Endothelial cell of umbilical vein (primary cell): ENCODE results near the gene NTMT2. TPM values are rescaled to one million over a fixed set of nuclear protein-coding genes. Genes with fewer than 3 reads are reported as not detected.

Experiments
- BruUV-seq: library from RNA; stranded (reverse); fragments of 400-500 nt; replicated peaks from 2 replicates; lab custom pipeline; 2021; lab: Mats Ljungman, UMichigan
- CTCF ChIA-PET: fragments of 300-600, 350-600 bp; sonication (Branson Sonifier 250); formaldehyde crosslinking; loops from one replicate; lab custom pipeline; 2021; ENCODE audit warnings: antibody characterized with exemption, inconsistent platforms; lab: Charles Lee
- POLR2A ChIA-PET: fragments of 300-600, 350-600 bp; sonication (Branson Sonifier 250); formaldehyde crosslinking; loops from one replicate; lab custom pipeline; 2021; ENCODE audit warnings: antibody characterized with exemption, inconsistent platforms; lab: Charles Lee
- DNase-seq: peaks from one replicate; pipeline ENCODE4 v3.0.0-alpha.2; 2011; ENCODE audit warnings: low read depth, low spot score
- FAIRE-seq: peaks from 2 replicates; lab custom pipeline; 2011; peaks lifted over from hg19 to GRCh38; lab: Jason Lieb, UNC
- H2AFZ ChIP-seq: 2 replicates; pipeline ENCODE4 v1.6.0; 2012; ENCODE audit warnings: low read depth, low read length, control low read depth, inconsistent platforms
- H3K27ac ChIP-seq: 2 replicates; pipeline ENCODE4 v1.5.1; 2011; ENCODE audit warnings: low read depth, mild to moderate bottlenecking, control low read depth, low read length, moderate library complexity; ENCODE audit not compliant: insufficient read depth
- H3K27me3 ChIP-seq, 2 experiments: 2 replicates each; pipeline versions ENCODE4 v1.6.0 to v1.6.1; 2011; ENCODE audit warnings: low read length in 2 of 2, mixed read lengths in 1 of 2; ENCODE audit not compliant: control insufficient read depth in 2 of 2, insufficient read depth in 2 of 2
- H3K36me3 ChIP-seq, 2 experiments: 2 replicates in 1 of 2; 3 replicates in 1 of 2; pipeline ENCODE4 v1.5.1; 2011; ENCODE audit warnings: low read length in 2 of 2, mild to moderate bottlenecking in 1 of 2, moderate library complexity in 1 of 2; ENCODE audit not compliant: control insufficient read depth in 2 of 2, insufficient read depth in 2 of 2; ENCODE audit errors: extremely low read depth in 1 of 2
- H3K4me1 ChIP-seq: 3 replicates; pipeline ENCODE4 v1.5.1; 2011; ENCODE audit warnings: mild to moderate bottlenecking, low read length; ENCODE audit not compliant: control insufficient read depth, insufficient read depth; ENCODE audit errors: extremely low read depth
- H3K4me2 ChIP-seq: 2 replicates; pipeline ENCODE4 v1.6.1; 2011; ENCODE audit warnings: low read length, control low read depth, mixed read lengths; ENCODE audit not compliant: insufficient read depth
- H3K4me3 ChIP-seq, 3 experiments: fragments of 200-600 bp in 1 of 3; sonication (generic), shearing (Covaris generic) in 1 of 3; replicated peaks in 1 of 3; 2 replicates each; pipeline ENCODE4 v1.5.1; 2011 to 2016; ENCODE audit warnings: control low read depth in 3 of 3, low read length in 3 of 3, mild to moderate bottlenecking in 2 of 3, inconsistent platforms in 1 of 3, low read depth in 1 of 3, moderate library complexity in 1 of 3; ENCODE audit not compliant: insufficient read depth in 1 of 3
- H3K79me2 ChIP-seq: 2 replicates; pipeline ENCODE4 v1.6.0; 2012; ENCODE audit warnings: low read length, inconsistent platforms; ENCODE audit not compliant: control insufficient read depth, insufficient read depth
- H3K9ac ChIP-seq: replicated peaks from 2 replicates; pipeline ENCODE3; 2011; ENCODE audit warnings: low read length, control low read depth; ENCODE audit not compliant: insufficient read depth; ENCODE audit errors: extremely low read depth
- H3K9me1 ChIP-seq: replicated peaks from 3 replicates; pipeline ENCODE4 v1.6.0; 2011; ENCODE audit warnings: mild to moderate bottlenecking, low read length; ENCODE audit not compliant: control insufficient read depth, insufficient read depth; ENCODE audit errors: extremely low read depth
- H3K9me3 ChIP-seq: replicated peaks from 2 replicates; pipeline ENCODE4 v1.5.1; 2012; ENCODE audit warnings: low read length, inconsistent platforms; ENCODE audit not compliant: control insufficient read depth, insufficient read depth
- H4K20me1 ChIP-seq: replicated peaks from 2 replicates; pipeline ENCODE3; 2011; ENCODE audit warnings: mild to moderate bottlenecking, low read length; ENCODE audit not compliant: control insufficient read depth, insufficient read depth; ENCODE audit errors: extremely low read depth
- CTCF ChIP-seq, 2 donors: IDR thresholded peaks; 1 replicate in 1 of 2; 2 replicates in 1 of 2; pipeline ENCODE4 v1.5.1; 2011; ENCODE audit warnings: low read length in 2 of 2, mild to moderate bottlenecking in 2 of 2, moderate library complexity in 2 of 2, control low read depth in 1 of 2, inconsistent platforms in 1 of 2, low read depth in 1 of 2; ENCODE audit not compliant: insufficient read depth in 1 of 2; ENCODE audit errors: extremely low read depth in 1 of 2
- EZH2 ChIP-seq: IDR thresholded peaks from 2 replicates; pipeline ENCODE4 v1.6.1; 2012; ENCODE audit warnings: borderline replicate concordance, low read depth, mild to moderate bottlenecking, moderate library complexity, low read length, inconsistent platforms; ENCODE audit not compliant: severe bottlenecking
- FOS ChIP-seq: IDR thresholded peaks from 2 replicates; pipeline ENCODE4 v1.6.1; 2011; ENCODE audit warnings: mild to moderate bottlenecking, low read length, moderate library complexity, borderline replicate concordance; ENCODE audit not compliant: insufficient read depth
- GATA2 ChIP-seq: IDR thresholded peaks from 2 replicates; pipeline ENCODE4 v1.7.0; 2011; ENCODE audit warnings: low read depth, mild to moderate bottlenecking, moderate library complexity, mixed read lengths, low read length; ENCODE audit not compliant: insufficient read length, insufficient read depth
- JUN ChIP-seq: IDR thresholded peaks from 2 replicates; pipeline ENCODE4 v1.6.1; 2011; ENCODE audit warnings: borderline replicate concordance, low read depth; ENCODE audit not compliant: insufficient read length, insufficient read depth
- MAX ChIP-seq: IDR thresholded peaks from 2 replicates; pipeline ENCODE4 v1.6.1; 2011; ENCODE audit not compliant: insufficient read depth, insufficient read length
- MYC ChIP-seq: IDR thresholded peaks from one replicate; pipeline ENCODE4 v1.6.1; 2011; ENCODE audit warnings: mild to moderate bottlenecking, low read depth, low read length
- POLR2A ChIP-seq: IDR thresholded peaks from 2 replicates; pipeline ENCODE4 v1.6.1; 2012; ENCODE audit warnings: low read depth, mild to moderate bottlenecking, control low read depth, low read length
- POLR2AphosphoS5 ChIP-seq: IDR thresholded peaks from 2 replicates; pipeline ENCODE4 v1.6.1; 2012; ENCODE audit warnings: low read depth, mild to moderate bottlenecking, control low read depth, low read length, moderate library complexity; ENCODE audit not compliant: insufficient read depth
- dilution Hi-C: fragments of 300-500 bp; cut with MboI; formaldehyde crosslinking; loops from one replicate; pipeline ENCODE4 v1.15.0; 2019; ENCODE audit warnings: low sequenced_read_pairs; ENCODE audit not compliant: extremely low pct_ligation_motif_present
- intact Hi-C: fragments of 100-400 bp; cut with micrococcal nuclease; formaldehyde crosslinking; loops from one replicate; pipeline ENCODE4 v1.10.0; 2022
- polyA plus RNA-seq, 4 experiments: library from polyadenylated mRNA; depleted of rRNA in 3 of 4; stranded (reverse) in 3 of 4; unstranded in 1 of 4; fragments of >200 nt; gene quantifications; 2 replicates each; pipeline versions ENCODE4 v1.2.1 to v1.2.3, GENCODE V29; 2011 to 2012; ENCODE audit warnings: missing spikeins in 1 of 4
- total RNA-seq: library from RNA; stranded (reverse); gene quantifications from 2 replicates; pipeline ENCODE4 v1.2.3, GENCODE V29; 2021

Gene NTMT2
- total and polyA plus RNA-seq, 2 donors (not counting 3 experiments of a cell fraction or from before 2014, with no cell fraction given), result not detected

- H4K20me1 ChIP-seq, result no peaks in the 10 kb centered on the region
- dilution Hi-C loops, result no loop called here
- H3K9ac ChIP-seq, result no peak overlapping the region
- no peak for DNase-seq
- TF ChIP-seq POLR2A (no peak), GATA2 (no peak), FOS (no peak), EZH2 (no peak), MAX (no peak), JUN (no peak), POLR2AphosphoS5 (no peak), CTCF (IDR thresholded peaks at IDR 0.05; ENCODE audit: extremely low read depth in 1 of 2, insufficient read depth in 1 of 2, low read depth in 1 of 2, low read length in 2 of 2) (no peak), MYC (no peak)
- FAIRE-seq, result no peak
- POLR2A ChIA-PET, result no interaction called here
- no peaks in the 10 kb centered on the region for H3K36me3 ChIP-seq
- H3K4me2 ChIP-seq, result no peak overlapping the region
- no peak overlapping the region for H3K4me3 ChIP-seq
- H3K27ac ChIP-seq, result no peak overlapping the region
- no TSS peak for BruUV-seq
- H3K9me1 ChIP-seq, result no peaks in the 10 kb centered on the region
- H2AFZ ChIP-seq, result no peak overlapping the region
- H3K9me3 ChIP-seq, result no peaks in the 10 kb centered on the region
- CTCF ChIA-PET, result no interaction called here
- no peaks in the 10 kb centered on the region for H3K79me2 ChIP-seq
- no peaks in the 10 kb centered on the region for H3K4me1 ChIP-seq
- intact Hi-C loops, result no loop called here
- no peaks in the 10 kb centered on the region for H3K27me3 ChIP-seq
These were observed 64.4 kb downstream of the NTMT2 start for GRCh38 chr1:170210142-170210541.
